Activated CD4-positive, alpha-beta memory T cell treated with anti-CD3 and anti-CD28 coated beads, Interleukin-2, amount 10 ng/mL, durations not matched to agents 7 days and 5 days (primary cell): ENCODE measurements around the gene GSTM3. TPM values are rescaled to one million over a fixed set of nuclear protein-coding genes. Genes with fewer than 3 reads are reported as not detected.
"Not testable (repeated sequence)": the region's sequence is repeated elsewhere in the genome, so short reads cannot be mapped to it uniquely, and the experiment has no call there.

Experiments
- CTCF ChIA-PET: fragments of 350-600 bp; sonication (Branson Sonifier 250); formaldehyde crosslinking; loops from one replicate; lab custom pipeline; 2021; ENCODE audit warnings: antibody characterized with exemption, inconsistent platforms; lab: Charles Lee
- POLR2A ChIA-PET: fragments of 350-600 bp; sonication (Branson Sonifier 250); formaldehyde crosslinking; loops from one replicate; lab custom pipeline; 2021; ENCODE audit warnings: antibody characterized with exemption; lab: Charles Lee
- DNase-seq: peaks from one replicate; pipeline ENCODE4 v3.0.0-alpha.2; 2020
- H3K27ac Mint-ChIP-seq: one replicate; pipeline ENCODE4 v1.8.0; 2021; ENCODE audit warnings: mild to moderate bottlenecking, mixed read lengths
- H3K27me3 Mint-ChIP-seq: one replicate; pipeline ENCODE4 v1.8.0; 2021; ENCODE audit warnings: mixed read lengths
- H3K36me3 Mint-ChIP-seq: one replicate; pipeline ENCODE4 v1.8.0; 2021; ENCODE audit warnings: low read depth, mixed read lengths
- H3K4me1 Mint-ChIP-seq: one replicate; pipeline ENCODE4 v1.8.0; 2021; ENCODE audit warnings: mixed read lengths
- H3K4me3 Mint-ChIP-seq: one replicate; pipeline ENCODE4 v1.8.0; 2021; ENCODE audit warnings: mild to moderate bottlenecking, mixed read lengths
- H3K9me3 Mint-ChIP-seq: one replicate; pipeline ENCODE4 v1.8.0; 2021; ENCODE audit warnings: mixed read lengths
- total RNA-seq, 2 experiments: library from RNA; stranded (reverse); gene quantifications; one replicate each; pipeline ENCODE4 v1.2.3, GENCODE V29; 2021

The GSTM3 gene
- total RNA-seq, 2 experiments from 2014 or later: 0.23 to 0.95 TPM

GRCh38 chr1:109773900-109774485 lies 33.2 kb upstream of the GSTM3 start:
- ChIA-PET CTCF (interaction anchor here (0.7 to 27.1 kb wide), 25 partner anchors 8 to 260 kb away, joined by 3 to 655 read pairs (median 4); partner anchors contain the start of genes AHCYL1, GNAI3 and STRIP1), POLR2A (interaction anchor here (1.1 to 9.0 kb wide), 8 partner anchors 122 to 238 kb away, joined by 3 to 71 read pairs (median 6); partner anchors contain the start of genes AHCYL1 and GNAI3)
- no peak overlapping the region for H3K4me3 Mint-ChIP-seq
- no peaks in the 10 kb centered on the region for H3K36me3 Mint-ChIP-seq
- DNase-seq: no peak
- no peaks in the 10 kb centered on the region for H3K9me3 Mint-ChIP-seq
- H3K4me1 Mint-ChIP-seq: peaks cover 17% of the 10 kb centered on the region
- peaks cover 7% of the 10 kb centered on the region for H3K27me3 Mint-ChIP-seq
- H3K27ac Mint-ChIP-seq: no peak overlapping the region

GRCh38 chr1:109773203-109773899 lies 32.5 kb upstream of the GSTM3 start:
- Mint-ChIP-seq H3K9me3 (no peaks in the 10 kb centered on the region), H3K27ac (no peak overlapping the region), H3K36me3 (no peaks in the 10 kb centered on the region), H3K4me3 (no peak overlapping the region), H3K27me3 (peaks cover 7% of the 10 kb centered on the region), H3K4me1 (peaks cover 17% of the 10 kb centered on the region)
- POLR2A ChIA-PET: interaction anchor here (1.3 to 9.0 kb wide), 6 partner anchors 133 to 227 kb away, joined by 3 to 71 read pairs (median 12); partner anchors contain the start of genes AHCYL1 and GNAI3
- CTCF ChIA-PET: interaction anchor here (0.9 to 27.1 kb wide), 13 partner anchors 9 to 238 kb away, joined by 3 to 655 read pairs (median 10); partner anchors contain the start of genes AHCYL1 and GNAI3
- peak; percentile 79 for DNase-seq

- Mint-ChIP-seq H3K9me3 (no peaks in the 10 kb centered on the region), H3K36me3 (no peaks in the 10 kb centered on the region), H3K4me3 (no peak overlapping the region), H3K27ac (no peak overlapping the region), H3K4me1 (peaks cover 17% of the 10 kb centered on the region), H3K27me3 (peaks cover 7% of the 10 kb centered on the region)
- CTCF ChIA-PET: interaction anchor here (0.9 to 27.1 kb wide), 9 partner anchors 9 to 238 kb away, joined by 3 to 655 read pairs (median 10); partner anchors contain the start of genes AHCYL1 and GNAI3
- DNase-seq: no peak
- POLR2A ChIA-PET: interaction anchor here (2.5 to 9.0 kb wide), 4 partner anchors 133 to 226 kb away, joined by 10 to 71 read pairs (median 15); partner anchors contain the start of genes AHCYL1 and GNAI3
Observed at GRCh38 chr1:109772658-109773202, 31.9 kb upstream of the GSTM3 start.

- ChIA-PET POLR2A (interaction anchor here (2.5 to 3.0 kb wide), 3 partner anchors 132 to 226 kb away, joined by 10 to 17 read pairs (median 13); partner anchors contain the start of gene GNAI3), CTCF (interaction anchor here (1.3 to 27.1 kb wide), 7 partner anchors 126 to 239 kb away, joined by 3 to 655 read pairs (median 6); partner anchors contain the start of gene AHCYL1)
- no peaks in the 10 kb centered on the region for H3K36me3 Mint-ChIP-seq
- no peak for DNase-seq
- H3K4me1 Mint-ChIP-seq: peaks cover 12% of the 10 kb centered on the region
- H3K27me3 Mint-ChIP-seq: peaks cover 7% of the 10 kb centered on the region
- no peak overlapping the region for H3K4me3 Mint-ChIP-seq
- H3K27ac Mint-ChIP-seq: no peak overlapping the region
- H3K9me3 Mint-ChIP-seq: no peaks in the 10 kb centered on the region
Observed at GRCh38 chr1:109771712-109772657, 31.1 kb upstream of the GSTM3 start.

- no peak for DNase-seq
- Mint-ChIP-seq H3K4me1 (peaks cover 9% of the 10 kb centered on the region), H3K27ac (no peak overlapping the region), H3K9me3 (no peaks in the 10 kb centered on the region), H3K4me3 (no peak overlapping the region), H3K27me3 (peaks cover 3% of the 10 kb centered on the region), H3K36me3 (no peaks in the 10 kb centered on the region)
- ChIA-PET CTCF (interaction anchor here (0.9 to 27.1 kb wide), 5 partner anchors 124 to 225 kb away, joined by 4 to 655 read pairs (median 5); partner anchors contain the start of gene AHCYL1), POLR2A (interaction anchor here (2.5 kb wide), 1 partner anchor 222 kb away, joined by 13 read pairs; the partner anchor contains the start of gene GNAI3)
Observed at GRCh38 chr1:109770331-109771095, 29.7 kb upstream of the GSTM3 start.

GRCh38 chr1:109769330-109770078 lies 28.7 kb upstream of the GSTM3 start:
- no peak overlapping the region for H3K4me3 Mint-ChIP-seq
- H3K27me3 Mint-ChIP-seq: peaks cover 2% of the 10 kb centered on the region
- H3K36me3 Mint-ChIP-seq: no peaks in the 10 kb centered on the region
- ChIA-PET CTCF (interaction anchor here (0.9 to 27.1 kb wide), 3 partner anchors 125 to 213 kb away, joined by 5 to 655 read pairs (median 5); partner anchors contain the start of gene AHCYL1), POLR2A (no interaction called here)
- DNase-seq: no peak
- peaks cover 9% of the 10 kb centered on the region for H3K4me1 Mint-ChIP-seq
- H3K27ac Mint-ChIP-seq: no peak overlapping the region
- no peaks in the 10 kb centered on the region for H3K9me3 Mint-ChIP-seq

GRCh38 chr1:109768820-109769219 lies 28.0 kb upstream of the GSTM3 start:
- no peak for DNase-seq
- Mint-ChIP-seq H3K9me3 (no peaks in the 10 kb centered on the region), H3K4me1 (peaks cover 7% of the 10 kb centered on the region), H3K4me3 (no peak overlapping the region), H3K27me3 (peaks cover 2% of the 10 kb centered on the region), H3K36me3 (no peaks in the 10 kb centered on the region), H3K27ac (no peak overlapping the region)
- ChIA-PET CTCF (interaction anchor here (1.3 to 27.1 kb wide), 2 partner anchors 129 to 213 kb away, joined by 5 to 655 read pairs; partner anchors contain the start of gene AHCYL1), POLR2A (no interaction called here)

GRCh38 chr1:109768335-109768650 lies 27.5 kb upstream of the GSTM3 start:
- H3K9me3 Mint-ChIP-seq: no peaks in the 10 kb centered on the region
- CTCF ChIA-PET: interaction anchor here (27.1 kb wide), 1 partner anchor 214 kb away, joined by 655 read pairs; the partner anchor contains the start of gene AHCYL1

GRCh38 chr1:109767637-109768334 lies 26.9 kb upstream of the GSTM3 start:
- no peaks in the 10 kb centered on the region for H3K36me3 Mint-ChIP-seq
- H3K27me3 Mint-ChIP-seq: no peaks in the 10 kb centered on the region
- H3K27ac Mint-ChIP-seq: no peak overlapping the region
- H3K4me3 Mint-ChIP-seq: no peak overlapping the region
- peaks cover 4% of the 10 kb centered on the region for H3K4me1 Mint-ChIP-seq
- ChIA-PET POLR2A (no interaction called here), CTCF (interaction anchor here (27.1 kb wide), 1 partner anchor 214 kb away, joined by 655 read pairs; the partner anchor contains the start of gene AHCYL1)
- H3K9me3 Mint-ChIP-seq: no peaks in the 10 kb centered on the region
- DNase-seq: no peak

More at GRCh38 chr1:109768335-109768650, 27.5 kb upstream of the GSTM3 start:
- Mint-ChIP-seq H3K27ac (no peak overlapping the region), H3K4me3 (no peak overlapping the region), H3K4me1 (peaks cover 4% of the 10 kb centered on the region), H3K27me3 (no peaks in the 10 kb centered on the region), H3K36me3 (no peaks in the 10 kb centered on the region)
- POLR2A ChIA-PET: no interaction called here
- no peak for DNase-seq

- H3K4me3 Mint-ChIP-seq, H3K4me1 Mint-ChIP-seq, H3K27me3 Mint-ChIP-seq, H3K9me3 Mint-ChIP-seq, CTCF ChIA-PET, H3K27ac Mint-ChIP-seq, DNase-seq, H3K36me3 Mint-ChIP-seq, POLR2A ChIA-PET: not testable (repeated sequence)
Observed at GRCh38 chr1:109766991-109767636, 26.3 kb upstream of the GSTM3 start.
